WTC11 (cell line): ENCODE measurements around the gene WDR87.
"Not testable (repeated sequence)": the region's sequence is repeated elsewhere in the genome, so short reads cannot be mapped to it uniquely, and the experiment has no call there.

Source experiments
- ATF1 ChIP-seq: sonication (generic); formaldehyde crosslinking; IDR thresholded peaks from 2 replicates; pipeline ENCODE4 v1.8.1; 2023; ENCODE audit warnings: mild to moderate bottlenecking, moderate library complexity, missing genetic modification reagents
- ELF4 ChIP-seq: sonication (generic); formaldehyde crosslinking; IDR thresholded peaks from 2 replicates; pipeline ENCODE4 v1.8.1; 2022; ENCODE audit warnings: low read depth, mild to moderate bottlenecking, moderate library complexity, missing genetic modification reagents
- FOXK1 ChIP-seq: sonication (generic); formaldehyde crosslinking; IDR thresholded peaks from 2 replicates; pipeline ENCODE4 v1.8.0; 2022; ENCODE audit warnings: mild to moderate bottlenecking, moderate library complexity, missing genetic modification reagents
- NR3C1 ChIP-seq: sonication (generic); formaldehyde crosslinking; conservative IDR thresholded peaks from 2 replicates; pipeline ENCODE4 v1.8.1; 2023; ENCODE audit warnings: low read depth, mild to moderate bottlenecking, missing genetic modification reagents
- TCF7 ChIP-seq: sonication (generic); formaldehyde crosslinking; IDR thresholded peaks from 2 replicates; pipeline ENCODE4 v1.8.0; 2022; ENCODE audit warnings: mild to moderate bottlenecking, low read depth, missing genetic modification reagents, moderate library complexity
- TP53 ChIP-seq: sonication (generic); formaldehyde crosslinking; IDR thresholded peaks from 2 replicates; pipeline ENCODE4 v1.8.1; 2023; ENCODE audit warnings: mild to moderate bottlenecking, missing genetic modification reagents
- ZNF121 ChIP-seq: sonication (generic); formaldehyde crosslinking; IDR thresholded peaks from 2 replicates; pipeline ENCODE4 v1.8.0; 2023; ENCODE audit warnings: missing genetic modification reagents
- ZNF396 ChIP-seq: fragments of 250-450 bp; sonication (Bioruptor Pico); IDR thresholded peaks from 2 replicates; pipeline ENCODE4 v1.8.0; 2021; ENCODE audit warnings: mild to moderate bottlenecking, moderate library complexity, borderline replicate concordance
- TF ChIP-seq, protein P1 (sequence below): fragments of 200-600 bp; IDR thresholded peaks from 2 replicates; pipeline ENCODE4 v1.8.0; 2022; ENCODE audit warnings: antibody characterized with exemption

DNA sequence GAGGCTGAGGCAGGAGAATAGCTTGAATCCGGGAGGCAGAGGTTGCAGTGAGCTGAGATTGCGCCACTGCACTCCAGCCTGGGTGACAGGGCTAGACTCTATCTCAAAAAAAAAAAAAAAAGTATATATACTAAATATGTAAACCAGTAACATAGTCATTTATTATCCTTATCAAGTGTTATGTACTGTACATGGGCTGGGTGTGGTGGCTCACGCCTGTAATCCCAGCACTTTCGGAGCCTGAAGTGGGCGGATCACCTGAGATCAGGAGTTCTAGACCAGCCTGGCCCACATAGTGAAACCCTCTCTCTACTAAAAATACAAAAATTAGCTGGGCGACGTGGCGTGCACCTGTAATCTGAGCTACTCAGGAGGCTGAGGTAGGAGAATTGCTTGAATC lies 18.2 kb upstream of the WDR87 start:
- TF ChIP-seq, protein P1, sequence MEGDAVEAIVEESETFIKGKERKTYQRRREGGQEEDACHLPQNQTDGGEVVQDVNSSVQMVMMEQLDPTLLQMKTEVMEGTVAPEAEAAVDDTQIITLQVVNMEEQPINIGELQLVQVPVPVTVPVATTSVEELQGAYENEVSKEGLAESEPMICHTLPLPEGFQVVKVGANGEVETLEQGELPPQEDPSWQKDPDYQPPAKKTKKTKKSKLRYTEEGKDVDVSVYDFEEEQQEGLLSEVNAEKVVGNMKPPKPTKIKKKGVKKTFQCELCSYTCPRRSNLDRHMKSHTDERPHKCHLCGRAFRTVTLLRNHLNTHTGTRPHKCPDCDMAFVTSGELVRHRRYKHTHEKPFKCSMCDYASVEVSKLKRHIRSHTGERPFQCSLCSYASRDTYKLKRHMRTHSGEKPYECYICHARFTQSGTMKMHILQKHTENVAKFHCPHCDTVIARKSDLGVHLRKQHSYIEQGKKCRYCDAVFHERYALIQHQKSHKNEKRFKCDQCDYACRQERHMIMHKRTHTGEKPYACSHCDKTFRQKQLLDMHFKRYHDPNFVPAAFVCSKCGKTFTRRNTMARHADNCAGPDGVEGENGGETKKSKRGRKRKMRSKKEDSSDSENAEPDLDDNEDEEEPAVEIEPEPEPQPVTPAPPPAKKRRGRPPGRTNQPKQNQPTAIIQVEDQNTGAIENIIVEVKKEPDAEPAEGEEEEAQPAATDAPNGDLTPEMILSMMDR = not testable (repeated sequence)
- not testable (repeated sequence) for TF ChIP-seq ZNF121; ATF1 (CRISPR knock-in tag); FOXK1 (CRISPR knock-in tag); ZNF396; NR3C1 (CRISPR knock-in tag); ELF4 (CRISPR knock-in tag); TP53; TCF7 (CRISPR knock-in tag)
